Spleen (tissue), 11 donors: Measurements from ENCODE around the gene FIG4. TPM values are rescaled to one million over a fixed set of nuclear protein-coding genes. Genes with fewer than 3 reads are reported as not detected.
A peak's percentile ranks its signal among the peaks of the same experiment; 100 is the strongest.

Source experiments
- DNase-seq: peaks from one replicate; pipeline ENCODE4 v3.0.0-alpha.2; 2020
- H3K27ac ChIP-seq, 8 donors: fragments of 200-600 bp; sonication (generic) in 7 of 8; 1 replicate in 4 of 8; 2 replicates in 4 of 8; pipeline versions ENCODE4 v1.5.0 to v1.8.0; 2016 to 2021; ENCODE audit warnings: inconsistent platforms in 4 of 8, mild to moderate bottlenecking in 4 of 8, moderate library complexity in 1 of 8
- H3K27me3 ChIP-seq, 7 donors: fragments of 200-600 bp; sonication (generic) in 6 of 7; replicated peaks in 1 of 7; 1 replicate in 4 of 7; 2 replicates in 3 of 7; pipeline versions ENCODE4 v1.5.0 to v1.8.0; 2016 to 2021; ENCODE audit warnings: inconsistent platforms in 3 of 7, mild to moderate bottlenecking in 1 of 7
- H3K36me3 ChIP-seq, 6 donors: fragments of 200-600 bp; sonication (generic) in 5 of 6; 1 replicate in 4 of 6; 2 replicates in 2 of 6; pipeline versions ENCODE4 v1.5.0 to v1.8.0; 2016 to 2021; ENCODE audit warnings: inconsistent platforms in 2 of 6
- H3K4me1 ChIP-seq, 6 donors: fragments of 200-600 bp; sonication (generic) in 5 of 6; 1 replicate in 3 of 6; 2 replicates in 3 of 6; pipeline versions ENCODE4 v1.5.0 to v1.8.0; 2016 to 2021; ENCODE audit warnings: inconsistent platforms in 3 of 6
- H3K4me3 ChIP-seq, 8 donors: fragments of 200-600 bp; sonication (generic) in 7 of 8; 1 replicate in 4 of 8; 2 replicates in 4 of 8; pipeline versions ENCODE4 v1.5.0 to v1.8.0; 2016 to 2021; ENCODE audit warnings: inconsistent platforms in 4 of 8, mild to moderate bottlenecking in 4 of 8, moderate library complexity in 2 of 8
- H3K9me3 ChIP-seq, 8 donors: fragments of 200-600 bp; sonication (generic) in 7 of 8; 1 replicate in 4 of 8; 2 replicates in 4 of 8; pipeline versions ENCODE4 v1.5.0 to v1.8.0; 2016 to 2021; ENCODE audit warnings: inconsistent platforms in 4 of 8
- POLR2A ChIP-seq, 3 donors: fragments of 450-650 bp; IDR thresholded peaks; one replicate each; pipeline ENCODE4 v1.5.1; 2017; ENCODE audit warnings: antibody characterized with exemption in 3 of 3, mild to moderate bottlenecking in 1 of 3
- POLR2AphosphoS5 ChIP-seq, 3 donors: sonication (generic); formaldehyde crosslinking; IDR thresholded peaks; one replicate each; pipeline ENCODE4 v1.5.1; 2017; ENCODE audit warnings: antibody characterized with exemption in 3 of 3
- WGBS, 5 donors: extraction: QIAGEN DNeasy Blood & Tissue Kit in 3 of 5; methylation state at CpG; one replicate each; pipeline versions ENCODE4 v1.1.5 to v1.1.7; 2013 to 2018; 5-methylcytosine and 5-hydroxymethylcytosine counted together
- intact Hi-C: fragments of 100-400 bp; cut with DNase I; formaldehyde crosslinking; loops from one replicate; pipeline ENCODE4 v1.15.0; 2023; ENCODE audit warnings: low total_unique reads
- polyA plus RNA-seq, 3 donors: library from polyadenylated mRNA; stranded (reverse); fragments of 200-250 nt; gene quantifications; one replicate each; pipeline ENCODE4 v1.2.1, GENCODE V29; 2013
- total RNA-seq, 7 donors: library from RNA; depleted of rRNA in 3 of 7; stranded (reverse); fragments of >200 nt in 3 of 7; fragmentation: NEBNext Ultra II Directional in 4 of 7; extraction: Animal tissue kit (Norgen Biotek cat#: 25700) in 4 of 7; gene quantifications; one replicate each; pipeline versions ENCODE4 v1.1.0 to v1.2.1, GENCODE V29; 2016 to 2021
- TF ChIP-seq, protein P1 (sequence below), 11 experiments: fragments of 200-600 bp in 7 of 11; fragments of 450-650 bp in 4 of 11; sonication (generic) in 4 of 11; IDR thresholded peaks in 8 of 11; conservative IDR thresholded peaks in 3 of 11; 1 replicate in 7 of 11; 2 replicates in 4 of 11; pipeline versions ENCODE4 v1.4.0 to v1.8.0; 2016 to 2021; ENCODE audit warnings: antibody characterized with exemption in 11 of 11, inconsistent platforms in 4 of 11, mild to moderate bottlenecking in 1 of 11
- donor health status: healthy with polysubstance abuse.
- donor health status: DM: no; HTN: no; CAD: no; lungs with moderate emphysema.
- donor health status: DM: no; HTN: no; CAD: no.
- donor health status: Bipolar disorder and iron deficiency.
- donor health status: healthy.
- donor health status: DM: no; HTN: no; CAD: no.
- donor health status: DM: yes; HTN: yes; CAD: no.

FIG4 gene
- total and polyA plus RNA-seq, 10 donors, result 10.2 to 35.1 (median 26.2) TPM

- intact Hi-C loops, result no loop called here
- peak; percentile 94 for DNase-seq
- Histone ChIP-seq H3K4me1 (peaks cover 14 to 50% (median 34%) of the 10 kb centered on the region in 6 donors), H3K27ac (peak overlapping the region; percentile 70 to 92 (median 89)), H3K36me3 (peaks cover 0 to 3% (median 0%) of the 10 kb centered on the region in 6 donors), H3K27me3 (no peaks in the 10 kb centered on the region), H3K4me3 (peak overlapping the region; percentile 67 to 100 (median 88)), H3K9me3 (no peaks in the 10 kb centered on the region)
- peak in 1 of 3 donors; percentile 9 for TF ChIP-seq POLR2AphosphoS5 (IDR thresholded peaks at IDR 0.05)
- TF ChIP-seq POLR2A (IDR thresholded peaks at IDR 0.05), result no peak
- 0 to 2% (median 1%) methylated on average over 24 of the region's 24 CpGs for WGBS, 5 donors
Measured at GRCh38 chr6:109690373-109690736, 741 bp upstream of the FIG4 start.

DNA sequence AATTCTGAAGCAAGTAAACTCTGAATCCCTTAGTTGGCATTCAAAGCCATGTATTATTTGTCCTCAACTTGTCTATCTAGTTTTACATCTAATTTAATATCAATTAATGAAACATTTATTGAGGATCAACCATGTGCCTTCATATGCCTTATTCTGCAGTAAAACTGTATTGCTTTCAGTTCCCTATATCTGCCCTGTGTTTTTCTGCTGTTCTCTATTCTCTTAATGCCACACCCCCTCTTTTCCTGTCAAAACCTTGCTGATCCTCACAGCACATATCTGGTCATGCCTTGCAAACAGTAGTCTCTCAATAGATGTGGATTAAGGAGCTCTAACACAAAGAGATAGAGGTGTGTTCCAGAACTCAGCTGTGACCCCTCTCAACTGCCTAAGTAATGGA, 2.0 kb downstream of the FIG4 start:
- peak overlapping the region in 5 of 8 donors; percentile 1 to 85 (median 6) for H3K4me3 ChIP-seq
- intact Hi-C loops, result no loop called here
- TF ChIP-seq, protein P1, sequence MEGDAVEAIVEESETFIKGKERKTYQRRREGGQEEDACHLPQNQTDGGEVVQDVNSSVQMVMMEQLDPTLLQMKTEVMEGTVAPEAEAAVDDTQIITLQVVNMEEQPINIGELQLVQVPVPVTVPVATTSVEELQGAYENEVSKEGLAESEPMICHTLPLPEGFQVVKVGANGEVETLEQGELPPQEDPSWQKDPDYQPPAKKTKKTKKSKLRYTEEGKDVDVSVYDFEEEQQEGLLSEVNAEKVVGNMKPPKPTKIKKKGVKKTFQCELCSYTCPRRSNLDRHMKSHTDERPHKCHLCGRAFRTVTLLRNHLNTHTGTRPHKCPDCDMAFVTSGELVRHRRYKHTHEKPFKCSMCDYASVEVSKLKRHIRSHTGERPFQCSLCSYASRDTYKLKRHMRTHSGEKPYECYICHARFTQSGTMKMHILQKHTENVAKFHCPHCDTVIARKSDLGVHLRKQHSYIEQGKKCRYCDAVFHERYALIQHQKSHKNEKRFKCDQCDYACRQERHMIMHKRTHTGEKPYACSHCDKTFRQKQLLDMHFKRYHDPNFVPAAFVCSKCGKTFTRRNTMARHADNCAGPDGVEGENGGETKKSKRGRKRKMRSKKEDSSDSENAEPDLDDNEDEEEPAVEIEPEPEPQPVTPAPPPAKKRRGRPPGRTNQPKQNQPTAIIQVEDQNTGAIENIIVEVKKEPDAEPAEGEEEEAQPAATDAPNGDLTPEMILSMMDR (IDR thresholded peaks at IDR 0.05 in 8 of 11, conservative IDR thresholded peaks at IDR 0.05 in 3 of 11), result no peak
- TF ChIP-seq POLR2A (IDR thresholded peaks at IDR 0.05) (no peak), POLR2AphosphoS5 (IDR thresholded peaks at IDR 0.05) (no peak)

GRCh38 chr6:109695468-109695867, 4.4 kb downstream of the FIG4 start:
- H3K9me3 ChIP-seq, result peaks cover 0 to 3% (median 0%) of the 10 kb centered on the region in 8 donors
- DNase-seq, result no peak
- TF ChIP-seq POLR2A (IDR thresholded peaks at IDR 0.05), result no peak
- TF ChIP-seq, protein P1 (IDR thresholded peaks at IDR 0.05 in 8 of 11, conservative IDR thresholded peaks at IDR 0.05 in 3 of 11), result no peak
- no peak for TF ChIP-seq POLR2AphosphoS5 (IDR thresholded peaks at IDR 0.05)
- H3K36me3 ChIP-seq, result peaks cover 0 to 17% (median 0%) of the 10 kb centered on the region in 6 donors
- H3K27ac ChIP-seq, result no peak overlapping the region
- H3K27me3 ChIP-seq, result no peaks in the 10 kb centered on the region
- H3K4me1 ChIP-seq, result peaks cover 14 to 65% (median 26%) of the 10 kb centered on the region in 6 donors
- WGBS, 5 donors, result 54 to 82% (median 62%) methylated on average over 4 of the region's 4 CpGs
- intact Hi-C loops, result no loop called here
- no peak overlapping the region for H3K4me3 ChIP-seq

More for the DNA sequence above, 2.0 kb downstream of the FIG4 start:
- Histone ChIP-seq H3K27me3 (no peaks in the 10 kb centered on the region), H3K27ac (peak overlapping the region in 4 of 8 donors; percentile 49 to 92 (median 90)), H3K36me3 (peaks cover 0 to 14% (median 0%) of the 10 kb centered on the region in 6 donors), H3K9me3 (peaks cover 0 to 3% (median 0%) of the 10 kb centered on the region in 8 donors), H3K4me1 (peaks cover 14 to 60% (median 34%) of the 10 kb centered on the region in 6 donors)
- no peak for DNase-seq

DNA sequence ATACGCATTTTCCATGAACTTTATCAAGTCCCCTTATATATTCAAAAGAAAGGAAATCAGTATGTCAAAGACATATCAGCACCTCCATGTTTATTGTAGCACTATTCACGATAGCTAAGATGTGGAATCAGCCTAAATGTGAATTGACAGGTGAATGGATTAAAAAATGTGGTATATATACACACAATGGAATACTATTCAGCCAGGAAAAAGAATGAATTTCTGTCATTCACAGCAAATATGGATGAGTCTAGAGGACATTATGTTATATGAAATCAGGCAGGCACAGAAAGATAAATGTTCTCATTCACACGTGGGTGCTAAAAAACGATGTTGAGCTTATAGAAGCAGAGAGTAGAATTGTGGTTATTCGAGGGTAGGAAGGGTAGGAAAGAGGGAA, 5.3 kb downstream of the FIG4 start:
- Histone ChIP-seq H3K4me1 (peaks cover 14 to 71% (median 32%) of the 10 kb centered on the region in 6 donors), H3K27ac (no peak overlapping the region), H3K27me3 (no peaks in the 10 kb centered on the region), H3K9me3 (peaks cover 0 to 3% (median 0%) of the 10 kb centered on the region in 8 donors), H3K4me3 (no peak overlapping the region), H3K36me3 (peaks cover 0 to 17% (median 0%) of the 10 kb centered on the region in 6 donors)
- DNase-seq, result no peak
- TF ChIP-seq POLR2AphosphoS5 (IDR thresholded peaks at IDR 0.05) (no peak), POLR2A (IDR thresholded peaks at IDR 0.05) (no peak)
- TF ChIP-seq, protein P1 (IDR thresholded peaks at IDR 0.05 in 8 of 11, conservative IDR thresholded peaks at IDR 0.05 in 3 of 11), result no peak
- intact Hi-C loops, result no loop called here
- WGBS, 5 donors, result 95 to 97% (median 96%) methylated on average over 5 of the region's 5 CpGs
